ENCODE measurements around the gene DLG1. TPM values are rescaled to one million over a fixed set of nuclear protein-coding genes. Genes with fewer than 3 reads are reported as not detected.

The DLG1 gene
- total RNA-seq, 1 experiment from 2014 or later: 107 TPM

DNA sequence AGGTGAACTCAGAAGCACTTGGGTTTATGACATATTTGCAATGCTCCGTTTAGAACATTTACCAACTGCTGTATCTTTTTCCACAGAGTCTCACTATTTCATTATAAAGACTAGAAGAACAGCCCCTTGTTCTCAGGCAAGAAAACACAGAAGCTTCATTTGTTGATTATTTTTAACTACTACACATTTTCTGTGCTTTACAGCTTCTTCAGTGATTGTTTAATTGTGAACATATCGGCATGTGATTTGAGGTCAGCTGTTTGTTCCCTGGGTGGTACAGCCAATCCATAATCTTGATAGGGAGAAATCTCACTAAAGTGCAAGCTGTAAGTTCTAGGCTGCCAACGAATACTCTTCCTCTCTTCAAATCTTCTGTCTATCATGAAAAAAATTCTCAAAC is 31.0 kb upstream of the DLG1 start:
- no TSS peak for BruUV-seq (replicated peaks)
- POLR2A ChIA-PET (ENCODE audit: low non-redundant PET): no interaction called here
- TF ChIP-seq EZH2 (IDR thresholded peaks at IDR 0.05; ENCODE audit: borderline replicate concordance, low read depth, low read length, poor library complexity, severe bottlenecking) (no peak), CTCF (conservative IDR thresholded peaks at IDR 0.05; ENCODE audit: low read depth, low read length) (no peak)
- no peak overlapping the region for H3K27ac ChIP-seq (ENCODE audit: low read depth, low read length, poor library complexity, severe bottlenecking)
- H3K9me3 ChIP-seq (ENCODE audit: low read depth, low read length, poor library complexity, severe bottlenecking): no peaks in the 10 kb centered on the region
- intact Hi-C loops (cut with micrococcal nuclease; ENCODE audit: unreplicated experiment): no loop called here
- no peak for DNase-seq (ENCODE audit: low spot score)
- H3K36me3 ChIP-seq (ENCODE audit: insufficient read depth, low read length, poor library complexity, severe bottlenecking): no peaks in the 10 kb centered on the region
- no peaks in the 10 kb centered on the region for H3K4me1 ChIP-seq (ENCODE audit: insufficient read depth, low read length, poor library complexity, severe bottlenecking)
- H3K27me3 ChIP-seq (replicated peaks; ENCODE audit: insufficient read depth, low read depth, low read length, poor library complexity): no peaks in the 10 kb centered on the region
- no peak overlapping the region for H3K4me3 ChIP-seq (ENCODE audit: low read depth, low read length, poor library complexity, severe bottlenecking)
- CTCF ChIA-PET: no interaction called here

GRCh38 chr3:197328198-197328597 is 29.8 kb upstream of the DLG1 start:
- Histone ChIP-seq H3K9me3 (ENCODE audit: low read depth, low read length, poor library complexity, severe bottlenecking) (no peaks in the 10 kb centered on the region), H3K27me3 (replicated peaks; ENCODE audit: insufficient read depth, low read depth, low read length, poor library complexity) (no peaks in the 10 kb centered on the region), H3K36me3 (ENCODE audit: insufficient read depth, low read length, poor library complexity, severe bottlenecking) (no peaks in the 10 kb centered on the region), H3K4me1 (ENCODE audit: insufficient read depth, low read length, poor library complexity, severe bottlenecking) (no peaks in the 10 kb centered on the region), H3K27ac (ENCODE audit: low read depth, low read length, poor library complexity, severe bottlenecking) (no peak overlapping the region), H3K4me3 (ENCODE audit: low read depth, low read length, poor library complexity, severe bottlenecking) (no peak overlapping the region)
- intact Hi-C loops (cut with micrococcal nuclease; ENCODE audit: unreplicated experiment): no loop called here
- POLR2A ChIA-PET (ENCODE audit: low non-redundant PET): no interaction called here
- TF ChIP-seq CTCF (conservative IDR thresholded peaks at IDR 0.05; ENCODE audit: low read depth, low read length) (no peak), EZH2 (IDR thresholded peaks at IDR 0.05; ENCODE audit: borderline replicate concordance, low read depth, low read length, poor library complexity, severe bottlenecking) (no peak)
- BruUV-seq (replicated peaks): no TSS peak
- no peak for DNase-seq (ENCODE audit: low spot score)
- CTCF ChIA-PET: no interaction called here

DNA sequence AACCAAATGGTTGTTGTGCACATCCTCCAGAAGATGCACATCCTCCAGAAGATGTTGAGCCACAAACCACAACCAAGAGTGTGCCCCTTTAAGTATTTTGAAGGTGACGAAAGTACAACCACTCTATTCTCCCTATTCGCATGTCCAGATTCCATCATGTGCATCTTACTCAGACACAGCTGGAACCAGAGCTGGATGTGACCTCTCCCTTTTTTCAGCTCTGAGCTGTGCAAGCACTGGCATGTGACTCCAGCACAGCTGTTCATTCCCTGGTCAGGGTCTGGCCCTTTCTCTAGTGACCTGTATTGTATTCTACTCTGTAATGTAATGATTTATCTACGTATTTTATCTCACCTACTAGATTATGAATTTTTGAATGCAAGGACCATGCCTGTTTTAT is 29.3 kb upstream of the DLG1 start:
- no peaks in the 10 kb centered on the region for H3K36me3 ChIP-seq (ENCODE audit: insufficient read depth, low read length, poor library complexity, severe bottlenecking)
- ChIA-PET POLR2A (ENCODE audit: low non-redundant PET) (no interaction called here), CTCF (no interaction called here)
- no peak for TF ChIP-seq CTCF (conservative IDR thresholded peaks at IDR 0.05; ENCODE audit: low read depth, low read length)
- no peak for TF ChIP-seq EZH2 (IDR thresholded peaks at IDR 0.05; ENCODE audit: borderline replicate concordance, low read depth, low read length, poor library complexity, severe bottlenecking)
- no peak overlapping the region for H3K4me3 ChIP-seq (ENCODE audit: low read depth, low read length, poor library complexity, severe bottlenecking)
- no peak overlapping the region for H3K27ac ChIP-seq (ENCODE audit: low read depth, low read length, poor library complexity, severe bottlenecking)
- no peaks in the 10 kb centered on the region for H3K4me1 ChIP-seq (ENCODE audit: insufficient read depth, low read length, poor library complexity, severe bottlenecking)
- H3K27me3 ChIP-seq (replicated peaks; ENCODE audit: insufficient read depth, low read depth, low read length, poor library complexity): no peaks in the 10 kb centered on the region
- no TSS peak for BruUV-seq (replicated peaks)
- intact Hi-C loops (cut with micrococcal nuclease; ENCODE audit: unreplicated experiment): no loop called here
- no peak for DNase-seq (ENCODE audit: low spot score)
- no peaks in the 10 kb centered on the region for H3K9me3 ChIP-seq (ENCODE audit: low read depth, low read length, poor library complexity, severe bottlenecking)
